Measurements from ENCODE around the gene USP3. TPM values are rescaled to one million over a fixed set of nuclear protein-coding genes. Genes with fewer than 3 reads are reported as not detected.

The USP3 gene
- total and polyA plus RNA-seq, 2 of the 13 experiments (the other 11 are each of a cell fraction or from before 2014, with no cell fraction given): 14.3 to 61.2 TPM

- TF ChIP-seq ZFP36L2 (CRISPR knock-in tag; IDR thresholded peaks at IDR 0.05): no peak
- no peak for TF ChIP-seq ZNF350 (CRISPR knock-in tag; IDR thresholded peaks at IDR 0.05; ENCODE audit: borderline replicate concordance, low read depth)
- TF ChIP-seq ZNF225 (CRISPR knock-in tag; IDR thresholded peaks at IDR 0.05): 0 out of 2 replicates have a peak, but pooled peaks have one; percentile 16
- TF ChIP-seq, protein P1, sequence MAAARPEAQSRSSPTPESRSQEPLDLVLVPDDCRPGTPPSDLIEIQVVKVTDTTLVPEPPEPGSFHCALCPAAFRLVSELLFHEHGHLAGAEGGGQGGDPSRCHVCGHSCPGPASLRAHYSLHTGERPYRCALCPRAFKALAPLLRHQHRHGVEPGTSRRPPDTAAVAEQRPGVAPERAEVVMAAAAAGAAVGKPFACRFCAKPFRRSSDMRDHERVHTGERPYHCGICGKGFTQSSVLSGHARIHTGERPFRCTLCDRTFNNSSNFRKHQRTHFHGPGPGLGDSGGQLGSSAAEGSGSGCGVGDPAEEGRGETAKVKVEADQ (CRISPR knock-in tag; IDR thresholded peaks at IDR 0.05; ENCODE audit: borderline replicate concordance): 0 out of 2 replicates have a peak, but pooled peaks have one; percentile 16
- TF ChIP-seq, protein P2, sequence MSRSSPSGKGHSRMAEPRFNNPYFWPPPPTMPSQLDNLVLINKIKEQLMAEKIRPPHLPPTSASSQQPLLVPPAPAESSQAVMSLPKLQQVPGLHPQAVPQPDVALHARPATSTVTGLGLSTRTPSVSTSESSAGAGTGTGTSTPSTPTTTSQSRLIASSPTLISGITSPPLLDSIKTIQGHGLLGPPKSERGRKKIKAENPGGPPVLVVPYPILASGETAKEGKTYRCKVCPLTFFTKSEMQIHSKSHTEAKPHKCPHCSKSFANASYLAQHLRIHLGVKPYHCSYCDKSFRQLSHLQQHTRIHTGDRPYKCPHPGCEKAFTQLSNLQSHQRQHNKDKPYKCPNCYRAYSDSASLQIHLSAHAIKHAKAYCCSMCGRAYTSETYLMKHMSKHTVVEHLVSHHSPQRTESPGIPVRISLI (CRISPR knock-in tag; IDR thresholded peaks at IDR 0.05; ENCODE audit: borderline replicate concordance): no peak
- no peak for TF ChIP-seq ZNF776 (CRISPR knock-in tag; IDR thresholded peaks at IDR 0.05)
- no peak for TF ChIP-seq PPARG (CRISPR knock-in tag; conservative IDR thresholded peaks at IDR 0.05)
- no peak for TF ChIP-seq TBX3 (IDR thresholded peaks at IDR 0.05; ENCODE audit: borderline replicate concordance)
- TF ChIP-seq HCFC1 (IDR thresholded peaks at IDR 0.05; ENCODE audit: low read depth, low read length): no peak
- peak; percentile 76; the same call in 1 of the 2 replicates for TF ChIP-seq MLX (CRISPR knock-in tag; IDR thresholded peaks at IDR 0.05)
- TF ChIP-seq, protein P3, sequence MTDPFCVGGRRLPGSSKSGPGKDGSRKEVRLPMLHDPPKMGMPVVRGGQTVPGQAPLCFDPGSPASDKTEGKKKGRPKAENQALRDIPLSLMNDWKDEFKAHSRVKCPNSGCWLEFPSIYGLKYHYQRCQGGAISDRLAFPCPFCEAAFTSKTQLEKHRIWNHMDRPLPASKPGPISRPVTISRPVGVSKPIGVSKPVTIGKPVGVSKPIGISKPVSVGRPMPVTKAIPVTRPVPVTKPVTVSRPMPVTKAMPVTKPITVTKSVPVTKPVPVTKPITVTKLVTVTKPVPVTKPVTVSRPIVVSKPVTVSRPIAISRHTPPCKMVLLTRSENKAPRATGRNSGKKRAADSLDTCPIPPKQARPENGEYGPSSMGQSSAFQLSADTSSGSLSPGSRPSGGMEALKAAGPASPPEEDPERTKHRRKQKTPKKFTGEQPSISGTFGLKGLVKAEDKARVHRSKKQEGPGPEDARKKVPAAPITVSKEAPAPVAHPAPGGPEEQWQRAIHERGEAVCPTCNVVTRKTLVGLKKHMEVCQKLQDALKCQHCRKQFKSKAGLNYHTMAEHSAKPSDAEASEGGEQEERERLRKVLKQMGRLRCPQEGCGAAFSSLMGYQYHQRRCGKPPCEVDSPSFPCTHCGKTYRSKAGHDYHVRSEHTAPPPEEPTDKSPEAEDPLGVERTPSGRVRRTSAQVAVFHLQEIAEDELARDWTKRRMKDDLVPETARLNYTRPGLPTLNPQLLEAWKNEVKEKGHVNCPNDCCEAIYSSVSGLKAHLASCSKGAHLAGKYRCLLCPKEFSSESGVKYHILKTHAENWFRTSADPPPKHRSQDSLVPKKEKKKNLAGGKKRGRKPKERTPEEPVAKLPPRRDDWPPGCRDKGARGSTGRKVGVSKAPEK (CRISPR knock-in tag; IDR thresholded peaks at IDR 0.05; ENCODE audit: borderline replicate concordance): no peak
- peak; percentile 69 for TF ChIP-seq THAP11 (CRISPR knock-in tag; IDR thresholded peaks at IDR 0.05)
- peak; percentile 51; the same call in 1 of the 2 replicates for TF ChIP-seq JUNB (CRISPR knock-in tag; IDR thresholded peaks at IDR 0.05; ENCODE audit: borderline replicate concordance)
- TF ChIP-seq MBNL3 (CRISPR knock-in tag; conservative IDR thresholded peaks at IDR 0.05): no peak
- TF ChIP-seq IRF2 (CRISPR knock-in tag; IDR thresholded peaks at IDR 0.05): no peak; the same call in 1 of the 2 replicates
- no peak; the same call in 1 of the 2 replicates for TF ChIP-seq E2F5 (CRISPR knock-in tag; conservative IDR thresholded peaks at IDR 0.05)
- TF ChIP-seq, protein P4, sequence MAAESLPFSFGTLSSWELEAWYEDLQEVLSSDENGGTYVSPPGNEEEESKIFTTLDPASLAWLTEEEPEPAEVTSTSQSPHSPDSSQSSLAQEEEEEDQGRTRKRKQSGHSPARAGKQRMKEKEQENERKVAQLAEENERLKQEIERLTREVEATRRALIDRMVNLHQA (CRISPR knock-in tag; IDR thresholded peaks at IDR 0.05): no peak
- TF ChIP-seq, protein P5, sequence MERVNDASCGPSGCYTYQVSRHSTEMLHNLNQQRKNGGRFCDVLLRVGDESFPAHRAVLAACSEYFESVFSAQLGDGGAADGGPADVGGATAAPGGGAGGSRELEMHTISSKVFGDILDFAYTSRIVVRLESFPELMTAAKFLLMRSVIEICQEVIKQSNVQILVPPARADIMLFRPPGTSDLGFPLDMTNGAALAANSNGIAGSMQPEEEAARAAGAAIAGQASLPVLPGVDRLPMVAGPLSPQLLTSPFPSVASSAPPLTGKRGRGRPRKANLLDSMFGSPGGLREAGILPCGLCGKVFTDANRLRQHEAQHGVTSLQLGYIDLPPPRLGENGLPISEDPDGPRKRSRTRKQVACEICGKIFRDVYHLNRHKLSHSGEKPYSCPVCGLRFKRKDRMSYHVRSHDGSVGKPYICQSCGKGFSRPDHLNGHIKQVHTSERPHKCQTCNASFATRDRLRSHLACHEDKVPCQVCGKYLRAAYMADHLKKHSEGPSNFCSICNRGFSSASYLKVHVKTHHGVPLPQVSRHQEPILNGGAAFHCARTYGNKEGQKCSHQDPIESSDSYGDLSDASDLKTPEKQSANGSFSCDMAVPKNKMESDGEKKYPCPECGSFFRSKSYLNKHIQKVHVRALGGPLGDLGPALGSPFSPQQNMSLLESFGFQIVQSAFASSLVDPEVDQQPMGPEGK (CRISPR knock-in tag; IDR thresholded peaks at IDR 0.05): no peak
- TF ChIP-seq MYC (CRISPR knock-in tag; IDR thresholded peaks at IDR 0.05; ENCODE audit: borderline replicate concordance): peak; percentile 96
- peak; percentile 82; the same call in 1 of the 2 replicates for TF ChIP-seq AKAP8 (CRISPR knock-in tag; IDR thresholded peaks at IDR 0.05)
- TF ChIP-seq ZNF33A (CRISPR knock-in tag; IDR thresholded peaks at IDR 0.05; ENCODE audit: borderline replicate concordance): no peak
- TF ChIP-seq PHF5A (CRISPR knock-in tag; IDR thresholded peaks at IDR 0.05; ENCODE audit: low read depth, unreplicated experiment): no peak
Measured at GRCh38 chr15:63600616-63601025, 96.2 kb downstream of the USP3 start (continued).

Measured in HepG2 (cell line).